ENCODE results near the gene NPC1L1.

The NPC1L1 gene

DNA sequence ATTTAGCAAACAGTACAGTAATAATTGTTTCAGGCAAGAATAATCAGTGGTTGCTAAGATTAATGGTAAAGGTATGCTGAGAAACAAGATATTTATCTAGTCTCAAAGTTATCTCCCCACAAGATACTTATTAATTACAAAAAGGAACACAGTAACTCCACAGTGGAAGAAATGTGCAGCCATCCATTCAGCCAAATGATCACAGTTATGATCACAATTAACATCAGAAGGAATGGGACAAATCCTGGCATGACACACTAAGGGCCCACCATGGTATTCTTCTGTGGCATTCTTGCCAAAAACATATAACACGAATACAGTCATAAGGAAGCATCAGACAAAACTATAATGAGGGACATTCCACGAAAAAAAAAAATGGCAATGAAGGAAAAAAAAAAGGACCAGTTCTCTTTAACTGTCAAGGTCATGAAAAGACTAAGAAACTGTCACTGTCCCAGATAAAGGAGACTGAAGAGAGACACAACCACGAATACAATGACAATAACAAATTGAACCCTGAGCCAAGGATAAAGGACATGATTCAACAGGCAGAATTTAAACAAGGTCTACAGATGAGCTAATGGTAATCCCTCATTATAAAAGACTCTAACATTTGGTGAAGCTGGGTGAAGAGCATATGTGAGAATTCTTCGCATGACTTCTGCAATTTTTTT lies 71.5 kb downstream of the NPC1L1 start:
- DNase-seq: no peak

DNA sequence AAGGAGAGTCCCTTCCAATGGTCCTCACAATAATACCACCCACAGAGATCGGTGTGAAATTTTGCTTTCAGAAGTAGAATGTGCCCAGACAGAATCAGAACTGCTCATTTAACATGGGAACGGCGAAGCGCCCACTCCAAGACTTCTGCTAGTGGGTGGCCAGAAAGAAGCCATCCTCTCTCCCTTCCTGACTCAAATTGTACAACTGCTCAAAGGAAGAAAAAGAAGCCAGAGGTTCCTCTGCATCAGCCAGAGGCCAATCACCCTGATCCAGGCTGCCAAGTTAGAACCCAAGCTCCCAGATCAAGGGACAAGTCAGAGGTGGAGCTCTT lies 73.9 kb downstream of the NPC1L1 start:
- DNase-seq: no peak

DNA sequence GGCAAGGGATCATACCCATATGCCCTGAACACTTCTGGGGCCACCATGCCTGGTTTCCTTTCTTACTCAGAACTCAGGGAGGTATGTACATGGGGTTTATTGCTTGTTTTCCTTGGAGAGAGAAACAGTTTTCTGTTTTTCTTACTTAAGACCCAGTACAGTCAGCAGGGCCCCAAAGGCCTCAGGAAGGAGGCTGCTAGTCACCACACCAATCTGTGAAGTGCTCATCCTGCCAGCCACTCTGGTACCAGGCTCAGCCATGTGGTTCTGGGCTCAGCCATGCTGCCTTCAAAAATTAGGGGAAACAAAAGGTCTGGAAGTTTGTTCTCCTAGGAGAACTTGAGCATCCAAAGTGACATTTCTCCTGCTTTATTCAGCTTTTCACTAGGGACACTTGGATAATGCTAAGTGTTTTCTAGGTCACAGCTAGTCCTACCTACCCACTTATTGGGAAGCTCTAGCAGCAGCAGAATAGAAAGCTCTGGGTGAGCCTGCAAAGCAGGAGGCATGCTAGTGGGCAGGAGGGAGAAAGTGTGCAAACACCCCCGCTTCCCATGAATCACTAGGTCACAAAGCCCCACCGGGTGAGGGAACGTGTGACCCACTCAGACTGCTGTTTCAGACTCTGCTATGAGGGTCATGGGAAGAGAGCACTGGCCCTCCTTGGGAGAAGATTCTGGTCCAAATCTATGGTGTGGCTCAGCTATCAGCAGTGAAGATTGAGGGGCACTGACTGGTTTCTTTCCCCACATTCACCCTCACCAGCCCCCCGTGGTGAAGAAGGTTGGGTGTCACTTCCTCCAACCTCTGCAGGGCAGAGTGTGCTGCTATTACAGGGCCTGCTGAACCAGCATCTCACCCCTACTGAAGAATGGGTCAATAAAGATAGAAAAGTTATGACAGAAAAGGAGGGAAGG lies 74.6 kb downstream of the NPC1L1 start:
- no peak for DNase-seq

DNA sequence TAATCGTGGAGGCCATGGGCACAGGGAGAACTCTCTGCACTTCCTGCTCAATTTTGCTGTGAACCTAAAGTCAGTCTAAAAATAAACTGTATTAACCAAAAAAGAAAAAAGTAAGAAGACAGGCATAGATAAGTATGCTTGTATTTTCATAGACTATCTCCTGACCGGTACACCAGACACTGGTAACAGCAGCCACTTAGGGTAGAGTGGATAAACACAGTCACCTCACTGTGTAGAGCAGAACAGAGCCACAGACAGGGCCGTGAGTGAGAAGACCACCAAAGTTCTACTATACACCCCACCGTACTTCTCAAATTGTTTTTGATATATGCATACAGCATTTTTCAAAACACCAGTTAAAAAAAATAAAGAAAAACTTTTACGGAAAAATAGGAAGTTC lies 75.6 kb downstream of the NPC1L1 start:
- DNase-seq: no peak

DNA sequence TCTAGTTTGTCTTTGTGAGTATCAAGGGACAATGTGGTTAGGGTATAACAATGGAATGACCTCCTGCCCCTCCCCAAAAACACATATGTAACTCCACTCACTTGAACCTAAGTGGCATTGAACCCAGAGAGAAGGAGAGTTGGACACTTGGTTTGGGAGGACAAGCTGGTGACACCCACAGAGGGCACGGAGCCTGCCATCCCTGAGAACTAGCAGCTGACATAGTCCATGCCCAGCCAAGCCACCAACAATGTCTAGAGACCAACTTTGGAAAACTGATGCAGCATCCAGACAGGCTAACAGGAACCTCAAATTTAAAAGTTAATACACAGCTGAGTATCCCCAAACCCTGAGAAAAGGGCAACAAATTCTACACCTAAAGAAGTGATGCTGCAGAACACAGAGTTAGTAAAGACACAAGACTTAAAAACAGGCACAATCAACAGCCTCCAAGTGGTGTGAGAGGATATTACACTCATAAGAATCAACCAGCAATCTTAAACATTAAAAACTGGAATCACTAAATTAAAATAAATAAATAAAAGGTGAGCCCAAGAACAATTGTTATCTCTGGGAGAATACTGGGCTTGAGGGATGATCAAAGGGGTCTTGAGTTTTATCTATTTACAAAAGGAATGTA lies 77.8 kb downstream of the NPC1L1 start:
- no peak for DNase-seq
